Kidney (tissue), 14 donors: Measurements from ENCODE around the gene TNRC6A. TPM values are rescaled to one million over a fixed set of nuclear protein-coding genes. Genes with fewer than 3 reads are reported as not detected.

Source experiments
- DNase-seq, 5 donors: peaks; one replicate each; pipeline ENCODE4 v3.0.0-alpha.2; 2013 to 2020
- FAIRE-seq: peaks from 2 replicates; lab custom pipeline; 2012; peaks lifted over from hg19 to GRCh38; lab: Jason Lieb, UNC
- H3K27ac ChIP-seq, 2 donors: one replicate each; pipeline ENCODE4 v1.7.0; 2013; ENCODE audit warnings: low read depth in 2 of 2, low read length in 2 of 2, inconsistent platforms in 1 of 2
- H3K27me3 ChIP-seq: one replicate; pipeline ENCODE4 v1.7.1; 2013; ENCODE audit warnings: low read length, inconsistent platforms; ENCODE audit not compliant: control insufficient read depth, insufficient read depth
- H3K36me3 ChIP-seq, 3 donors: one replicate each; pipeline versions ENCODE4 v1.7.0 to v1.7.1; 2013; ENCODE audit warnings: low read length in 3 of 3, control low read depth in 1 of 3, inconsistent platforms in 1 of 3; ENCODE audit not compliant: insufficient read depth in 3 of 3, control insufficient read depth in 2 of 3
- H3K4me1 ChIP-seq, 3 donors: one replicate each; pipeline versions ENCODE4 v1.7.0 to v1.7.1; 2013; ENCODE audit warnings: low read length in 3 of 3, inconsistent platforms in 1 of 3, low read depth in 1 of 3; ENCODE audit not compliant: control insufficient read depth in 2 of 3, insufficient read depth in 2 of 3
- H3K4me3 ChIP-seq, 3 donors: one replicate each; pipeline versions ENCODE4 v1.7.0 to v1.8.1; 2013; ENCODE audit warnings: low read length in 3 of 3, control low read depth in 1 of 3, inconsistent platforms in 1 of 3
- H3K9ac ChIP-seq, 3 donors: one replicate each; pipeline versions ENCODE4 v1.7.0 to v1.7.1; 2013; ENCODE audit warnings: low read length in 3 of 3, control low read depth in 1 of 3, inconsistent platforms in 1 of 3
- H3K9me3 ChIP-seq, 3 donors: one replicate each; pipeline versions ENCODE4 v1.7.0 to v1.7.1; 2013; ENCODE audit warnings: low read length in 3 of 3, control low read depth in 1 of 3, inconsistent platforms in 1 of 3; ENCODE audit not compliant: control insufficient read depth in 2 of 3, insufficient read depth in 1 of 3
- intact Hi-C: fragments of 100-400 bp; cut with DNase I; formaldehyde crosslinking; loops from one replicate; pipeline ENCODE4 v1.11.1; 2022
- polyA plus RNA-seq: library from polyadenylated mRNA; stranded (reverse); fragments of 350-450 nt; fragmentation: Illumina TruSeq; extraction: RNeasy Lipid Tissue Mini Kit (QIAGEN cat#74804); gene quantifications from one replicate; pipeline ENCODE4 v1.2.3, GENCODE V29; 2014; ENCODE audit warnings: low read depth, low replicate concordance; ENCODE audit not compliant: insufficient read depth
- total RNA-seq: library from RNA; stranded (reverse); fragmentation: NEBNext Ultra II Directional; extraction: Animal tissue kit (Norgen Biotek cat#: 25700); gene quantifications from one replicate; pipeline ENCODE4 v1.2.1, GENCODE V29; 2021
- TF ChIP-seq, protein P1 (sequence below): IDR thresholded peaks from 3 replicates; pipeline ENCODE4 v1.5.1; 2012; ENCODE audit warnings: mild to moderate bottlenecking, moderate library complexity, borderline replicate concordance; ENCODE audit not compliant: insufficient read depth; ENCODE audit errors: extremely low read depth
- donor health status: control.
- donor health status: control.
- donor health status: control.
- donor health status: control.
- donor health status: control.
- donor health status: DM: yes; HTN: yes; CAD: no.
- donor health status: Normal renal cell carcinoma (clear cell type).

TNRC6A gene
- total and polyA plus RNA-seq, 2 donors from 2014 or later, result 8.0 to 61.9 TPM

DNA sequence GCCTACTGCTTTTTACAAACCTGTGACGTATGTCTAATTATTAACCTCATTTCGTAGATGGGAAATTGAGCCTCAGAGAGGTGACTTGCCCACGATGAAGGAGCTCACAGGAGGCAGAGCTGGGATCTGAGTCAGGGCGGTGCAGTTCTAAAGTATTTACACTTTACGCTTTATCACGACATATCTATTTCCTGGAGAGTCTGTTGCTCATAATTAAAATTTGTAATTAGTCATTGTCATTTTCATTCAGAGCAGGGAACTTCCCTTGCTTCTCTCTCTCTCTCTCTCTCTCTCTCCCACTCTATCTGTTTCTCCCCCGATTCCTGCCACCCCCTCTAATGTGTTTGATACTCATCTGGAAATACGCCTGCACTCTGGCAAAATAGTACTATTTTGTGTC, 122.2 kb downstream of the TNRC6A start:
- no peak overlapping the region for H3K4me3 ChIP-seq
- H3K4me1 ChIP-seq, result peaks cover 0 to 2% (median 0%) of the 10 kb centered on the region in 3 donors
- intact Hi-C loops, result no loop called here
- TF ChIP-seq, protein P1, sequence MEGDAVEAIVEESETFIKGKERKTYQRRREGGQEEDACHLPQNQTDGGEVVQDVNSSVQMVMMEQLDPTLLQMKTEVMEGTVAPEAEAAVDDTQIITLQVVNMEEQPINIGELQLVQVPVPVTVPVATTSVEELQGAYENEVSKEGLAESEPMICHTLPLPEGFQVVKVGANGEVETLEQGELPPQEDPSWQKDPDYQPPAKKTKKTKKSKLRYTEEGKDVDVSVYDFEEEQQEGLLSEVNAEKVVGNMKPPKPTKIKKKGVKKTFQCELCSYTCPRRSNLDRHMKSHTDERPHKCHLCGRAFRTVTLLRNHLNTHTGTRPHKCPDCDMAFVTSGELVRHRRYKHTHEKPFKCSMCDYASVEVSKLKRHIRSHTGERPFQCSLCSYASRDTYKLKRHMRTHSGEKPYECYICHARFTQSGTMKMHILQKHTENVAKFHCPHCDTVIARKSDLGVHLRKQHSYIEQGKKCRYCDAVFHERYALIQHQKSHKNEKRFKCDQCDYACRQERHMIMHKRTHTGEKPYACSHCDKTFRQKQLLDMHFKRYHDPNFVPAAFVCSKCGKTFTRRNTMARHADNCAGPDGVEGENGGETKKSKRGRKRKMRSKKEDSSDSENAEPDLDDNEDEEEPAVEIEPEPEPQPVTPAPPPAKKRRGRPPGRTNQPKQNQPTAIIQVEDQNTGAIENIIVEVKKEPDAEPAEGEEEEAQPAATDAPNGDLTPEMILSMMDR, result no peak
- no peak for DNase-seq
- FAIRE-seq, result no peak
- no peak overlapping the region for H3K27ac ChIP-seq
- no peak overlapping the region for H3K9ac ChIP-seq
- H3K27me3 ChIP-seq, result no peaks in the 10 kb centered on the region
- H3K9me3 ChIP-seq, result no peaks in the 10 kb centered on the region
- no peaks in the 10 kb centered on the region for H3K36me3 ChIP-seq

DNA sequence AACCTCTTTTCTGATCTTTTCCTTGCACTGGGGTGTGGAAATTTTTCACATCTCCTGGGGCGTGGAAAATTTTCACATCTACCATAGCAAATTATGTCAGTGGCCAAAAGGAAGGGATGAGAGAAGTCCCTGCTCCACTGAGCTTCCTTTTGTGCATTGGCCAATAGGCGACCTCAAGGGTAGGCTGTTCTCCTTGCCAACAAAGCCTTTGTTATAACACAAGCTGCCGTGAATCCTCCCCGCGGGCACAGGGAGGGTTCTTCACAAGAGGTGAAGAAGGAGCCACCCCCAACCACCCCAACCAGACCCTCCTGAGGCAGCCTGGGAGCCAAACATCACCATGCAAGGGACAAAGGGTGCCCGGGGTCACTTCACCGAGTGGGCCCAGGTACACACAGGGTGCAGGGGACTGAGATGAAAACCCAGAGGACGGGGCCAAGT, 122.8 kb downstream of the TNRC6A start:
- Histone ChIP-seq H3K4me3 (no peak overlapping the region), H3K27ac (no peak overlapping the region), H3K9me3 (no peaks in the 10 kb centered on the region), H3K27me3 (no peaks in the 10 kb centered on the region), H3K36me3 (no peaks in the 10 kb centered on the region), H3K4me1 (peaks cover 0 to 2% (median 0%) of the 10 kb centered on the region in 3 donors), H3K9ac (no peak overlapping the region)
- TF ChIP-seq, protein P1, result no peak
- DNase-seq, result no peak
- intact Hi-C loops, result no loop called here
- no peak for FAIRE-seq

DNA sequence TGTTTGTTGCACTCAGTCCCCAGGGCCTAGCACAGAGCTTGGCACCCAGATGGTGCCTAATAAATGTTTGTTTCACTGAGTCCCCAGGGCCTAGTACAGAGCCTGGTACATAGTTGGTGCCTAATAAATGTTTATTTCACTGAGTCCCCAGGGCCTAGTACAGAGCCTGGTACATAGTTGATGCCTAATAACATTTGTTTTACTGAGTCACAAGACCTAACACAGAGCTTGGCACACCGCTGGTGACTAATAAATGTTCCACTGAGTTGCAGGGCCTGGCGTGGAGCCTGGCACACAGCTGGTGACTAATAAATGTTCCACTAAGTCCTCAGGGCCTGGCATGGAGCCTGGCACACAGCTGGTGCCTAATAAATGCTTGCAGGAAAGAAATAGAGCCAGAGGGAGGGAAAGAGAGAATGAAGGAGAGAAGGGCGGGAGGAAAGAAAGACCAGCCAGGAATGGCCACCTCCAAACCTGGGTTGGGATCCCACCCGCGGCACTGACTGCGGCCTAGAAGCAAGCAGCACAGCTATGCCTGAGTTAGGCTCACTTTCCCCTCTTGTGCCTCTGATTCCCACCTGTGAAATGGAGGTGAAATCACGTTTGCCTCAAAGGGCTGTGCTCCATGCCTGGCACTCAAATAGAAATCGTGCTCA, 123.8 kb downstream of the TNRC6A start:
- Histone ChIP-seq H3K9me3 (no peaks in the 10 kb centered on the region), H3K36me3 (no peaks in the 10 kb centered on the region), H3K4me3 (no peak overlapping the region), H3K27me3 (no peaks in the 10 kb centered on the region), H3K27ac (no peak overlapping the region), H3K4me1 (peaks cover 0 to 2% (median 0%) of the 10 kb centered on the region in 3 donors), H3K9ac (no peak overlapping the region)
- TF ChIP-seq, protein P1, result no peak
- no peak for FAIRE-seq
- DNase-seq, result no peak
- intact Hi-C loops, result no loop called here
